ENCODE measurements around the gene SNX25.

The SNX25 gene

GRCh38 chr4:185275501-185275900 is 66.1 kb downstream of the SNX25 start:
- no peak overlapping the region for H3K27ac Mint-ChIP-seq
- no peak for TF ChIP-seq CTCF (IDR thresholded peaks at IDR 0.05; ENCODE audit: unreplicated experiment in 3 of 3)
- no peak overlapping the region for H3K4me3 Mint-ChIP-seq
- no peaks in the 10 kb centered on the region for H3K9me3 Mint-ChIP-seq
- no peaks in the 10 kb centered on the region for H3K27me3 Mint-ChIP-seq (ENCODE audit: low read depth)
- no peaks in the 10 kb centered on the region for H3K4me1 Mint-ChIP-seq
- peaks cover 9% of the 10 kb centered on the region for H3K36me3 Mint-ChIP-seq (ENCODE audit: low read depth)

GRCh38 chr4:185276036-185276435 is 66.6 kb downstream of the SNX25 start:
- TF ChIP-seq CTCF (IDR thresholded peaks at IDR 0.05; ENCODE audit: unreplicated experiment in 3 of 3) = no peak
- peaks cover 9% of the 10 kb centered on the region for H3K36me3 Mint-ChIP-seq (ENCODE audit: low read depth)
- no peak overlapping the region for H3K27ac Mint-ChIP-seq
- no peaks in the 10 kb centered on the region for H3K4me1 Mint-ChIP-seq
- H3K27me3 Mint-ChIP-seq (ENCODE audit: low read depth) = no peaks in the 10 kb centered on the region
- no peak overlapping the region for H3K4me3 Mint-ChIP-seq
- no peaks in the 10 kb centered on the region for H3K9me3 Mint-ChIP-seq

- no peak for TF ChIP-seq CTCF (IDR thresholded peaks at IDR 0.05; ENCODE audit: unreplicated experiment in 3 of 3)
- Mint-ChIP-seq H3K27me3 (ENCODE audit: low read depth) (no peaks in the 10 kb centered on the region), H3K27ac (no peak overlapping the region), H3K9me3 (no peaks in the 10 kb centered on the region), H3K4me1 (no peaks in the 10 kb centered on the region), H3K36me3 (ENCODE audit: low read depth) (peaks cover 9% of the 10 kb centered on the region), H3K4me3 (no peak overlapping the region)
These were observed 69.3 kb downstream of the SNX25 start for GRCh38 chr4:185278716-185279115.

- Mint-ChIP-seq H3K27ac (no peak overlapping the region), H3K9me3 (no peaks in the 10 kb centered on the region), H3K4me1 (no peaks in the 10 kb centered on the region), H3K4me3 (no peak overlapping the region), H3K27me3 (ENCODE audit: low read depth) (no peaks in the 10 kb centered on the region), H3K36me3 (ENCODE audit: low read depth) (peaks cover 9% of the 10 kb centered on the region)
- TF ChIP-seq CTCF (IDR thresholded peaks at IDR 0.05; ENCODE audit: unreplicated experiment in 3 of 3) = no peak
These were observed 71.2 kb downstream of the SNX25 start for GRCh38 chr4:185280608-185281007.

GRCh38 chr4:185282968-185283367 is 73.6 kb downstream of the SNX25 start:
- Mint-ChIP-seq H3K4me3 (no peak overlapping the region), H3K4me1 (no peaks in the 10 kb centered on the region), H3K27ac (no peak overlapping the region), H3K27me3 (ENCODE audit: low read depth) (no peaks in the 10 kb centered on the region), H3K36me3 (ENCODE audit: low read depth) (no peaks in the 10 kb centered on the region), H3K9me3 (no peaks in the 10 kb centered on the region)
- TF ChIP-seq CTCF (IDR thresholded peaks at IDR 0.05; ENCODE audit: unreplicated experiment in 3 of 3) = no peak

GRCh38 chr4:185283723-185284122 is 74.3 kb downstream of the SNX25 start:
- no peak for TF ChIP-seq CTCF (IDR thresholded peaks at IDR 0.05; ENCODE audit: unreplicated experiment in 3 of 3)
- Mint-ChIP-seq H3K36me3 (ENCODE audit: low read depth) (peaks cover 3% of the 10 kb centered on the region), H3K27ac (no peak overlapping the region), H3K9me3 (no peaks in the 10 kb centered on the region), H3K27me3 (ENCODE audit: low read depth) (no peaks in the 10 kb centered on the region), H3K4me1 (no peaks in the 10 kb centered on the region), H3K4me3 (no peak overlapping the region)
